Transverse colon (tissue), 4 donors: ENCODE results near the gene ERC2. TPM values are rescaled to one million over a fixed set of nuclear protein-coding genes. Genes with fewer than 3 reads are reported as not detected.

Experiments used
- DNase-seq: peaks from one replicate; pipeline ENCODE4 v3.0.0-alpha.2; 2019
- H3K27ac ChIP-seq, 4 donors: fragments of 200-600 bp; sonication (generic); 2 replicates each; pipeline ENCODE4 v1.5.1; 2016 to 2018; ENCODE audit warnings: inconsistent platforms in 4 of 4
- H3K27me3 ChIP-seq: fragments of 200-600 bp; sonication (generic); 2 replicates; pipeline ENCODE4 v1.5.1; 2017; ENCODE audit warnings: inconsistent platforms
- H3K36me3 ChIP-seq, 4 donors: fragments of 200-600 bp; sonication (generic); 2 replicates each; pipeline ENCODE4 v1.5.1; 2017 to 2019; ENCODE audit warnings: inconsistent platforms in 4 of 4
- H3K4me1 ChIP-seq, 4 donors: fragments of 200-600 bp; sonication (generic); 2 replicates each; pipeline ENCODE4 v1.5.1; 2017 to 2020; ENCODE audit warnings: inconsistent platforms in 4 of 4
- H3K4me3 ChIP-seq, 4 donors: fragments of 200-600 bp; sonication (generic); 1 replicate in 1 of 4; 2 replicates in 3 of 4; pipeline versions ENCODE4 v1.5.1 to v1.6.1; 2017 to 2019; ENCODE audit warnings: inconsistent platforms in 4 of 4
- H3K9me3 ChIP-seq, 2 donors: fragments of 200-600 bp; sonication (generic); 2 replicates each; pipeline ENCODE4 v1.5.1; 2017 to 2019; ENCODE audit warnings: inconsistent platforms in 2 of 2
- EP300 ChIP-seq: sonication (generic); formaldehyde crosslinking; IDR thresholded peaks from one replicate; pipeline ENCODE4 v1.6.1; 2017; ENCODE audit warnings: antibody characterized with exemption, low read depth
- POLR2A ChIP-seq: fragments of 450-650 bp; IDR thresholded peaks from one replicate; pipeline ENCODE4 v1.6.1; 2016; ENCODE audit warnings: antibody characterized with exemption, mild to moderate bottlenecking, moderate library complexity
- POLR2AphosphoS5 ChIP-seq, 3 donors: sonication (generic); formaldehyde crosslinking; IDR thresholded peaks; one replicate each; pipeline ENCODE4 v1.6.1; 2016; ENCODE audit warnings: antibody characterized with exemption in 3 of 3
- WGBS, 2 donors: methylation state at CpG; one replicate each; pipeline ENCODE4 v1.1.5; 2018; ENCODE audit warnings: low coverage in 1 of 2; 5-methylcytosine and 5-hydroxymethylcytosine counted together
- in situ Hi-C, 4 donors: fragments of 200-750 bp; cut with MboI; loops; one replicate each; pipeline versions ENCODE4 v1.15.0 to v1.15.1; 2017; ENCODE audit warnings: low sequenced_read_pairs in 3 of 4, low pct_ligation_motif_present in 1 of 4, low pct_unique_long_range_greater_than_20kb in 1 of 4
- intact Hi-C: fragments of 100-400 bp; cut with DNase I; formaldehyde crosslinking; loops from one replicate; pipeline ENCODE4 v1.15.1; 2023; ENCODE audit warnings: low total_unique reads
- total RNA-seq, 4 donors: library from RNA; depleted of rRNA; stranded (reverse); fragments of >200 nt; gene quantifications; one replicate each; pipeline ENCODE4 v1.1.0, GENCODE V29; 2016
- TF ChIP-seq, protein P1 (sequence below), 5 experiments: fragments of 200-600 bp in 3 of 5; fragments of 450-650 bp in 2 of 5; sonication (generic) in 3 of 5; IDR thresholded peaks; 1 replicate in 2 of 5; 2 replicates in 3 of 5; pipeline ENCODE4 v1.5.1; 2016 to 2017; ENCODE audit warnings: antibody characterized with exemption in 5 of 5, inconsistent platforms in 3 of 5, mild to moderate bottlenecking in 2 of 5, moderate library complexity in 1 of 5

The ERC2 gene
- total RNA-seq, 4 donors from 2014 or later = 0.41 to 1.3 TPM; not detected in 2

DNA sequence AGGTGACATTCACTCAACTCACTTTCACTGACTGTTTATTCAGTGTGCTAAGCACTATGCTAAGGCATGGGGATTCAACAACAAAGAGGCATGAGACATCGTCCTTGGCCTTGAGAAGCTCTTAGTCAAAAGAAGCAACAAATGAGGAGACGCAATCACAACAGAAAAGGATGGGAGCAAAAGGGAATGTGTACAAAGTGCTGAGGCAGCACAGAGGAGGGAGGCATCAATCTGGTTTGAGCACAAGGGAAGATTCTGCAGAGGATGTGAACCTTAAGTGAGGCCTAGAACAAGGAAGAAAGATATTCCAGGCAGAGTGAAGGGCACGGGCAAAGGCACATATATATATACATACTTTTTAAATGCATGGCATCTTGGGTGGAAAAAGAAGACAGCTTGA lies 151.3 kb downstream of the ERC2 start:
- WGBS, 2 donors = 87 to 89% methylated on average over 3 of the region's 3 CpGs
- in situ Hi-C loops = no loop called here

DNA sequence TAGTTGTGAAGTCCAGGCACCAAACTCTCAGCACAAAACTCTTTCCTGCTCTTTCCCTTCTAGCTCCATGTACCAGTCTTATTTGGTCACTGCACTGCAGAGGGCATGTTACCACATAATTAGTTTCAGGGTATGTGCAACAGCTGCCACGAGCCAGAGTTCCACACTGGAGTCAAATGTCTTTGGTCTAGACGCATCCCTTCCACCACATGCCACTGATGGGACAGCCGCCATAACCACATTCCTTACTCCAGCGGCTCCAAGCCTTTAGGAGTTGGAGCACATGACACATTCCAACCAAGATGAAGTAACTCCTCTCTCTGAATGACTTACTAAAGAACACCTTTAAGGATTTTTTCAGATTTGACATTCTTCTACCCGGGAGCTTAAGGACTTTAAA lies 153.4 kb downstream of the ERC2 start:
- Histone ChIP-seq H3K4me1 (no peaks in the 10 kb centered on the region), H3K36me3 (no peaks in the 10 kb centered on the region), H3K9me3 (no peaks in the 10 kb centered on the region), H3K4me3 (no peak overlapping the region), H3K27me3 (no peaks in the 10 kb centered on the region), H3K27ac (no peak overlapping the region)
- TF ChIP-seq, protein P1, sequence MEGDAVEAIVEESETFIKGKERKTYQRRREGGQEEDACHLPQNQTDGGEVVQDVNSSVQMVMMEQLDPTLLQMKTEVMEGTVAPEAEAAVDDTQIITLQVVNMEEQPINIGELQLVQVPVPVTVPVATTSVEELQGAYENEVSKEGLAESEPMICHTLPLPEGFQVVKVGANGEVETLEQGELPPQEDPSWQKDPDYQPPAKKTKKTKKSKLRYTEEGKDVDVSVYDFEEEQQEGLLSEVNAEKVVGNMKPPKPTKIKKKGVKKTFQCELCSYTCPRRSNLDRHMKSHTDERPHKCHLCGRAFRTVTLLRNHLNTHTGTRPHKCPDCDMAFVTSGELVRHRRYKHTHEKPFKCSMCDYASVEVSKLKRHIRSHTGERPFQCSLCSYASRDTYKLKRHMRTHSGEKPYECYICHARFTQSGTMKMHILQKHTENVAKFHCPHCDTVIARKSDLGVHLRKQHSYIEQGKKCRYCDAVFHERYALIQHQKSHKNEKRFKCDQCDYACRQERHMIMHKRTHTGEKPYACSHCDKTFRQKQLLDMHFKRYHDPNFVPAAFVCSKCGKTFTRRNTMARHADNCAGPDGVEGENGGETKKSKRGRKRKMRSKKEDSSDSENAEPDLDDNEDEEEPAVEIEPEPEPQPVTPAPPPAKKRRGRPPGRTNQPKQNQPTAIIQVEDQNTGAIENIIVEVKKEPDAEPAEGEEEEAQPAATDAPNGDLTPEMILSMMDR (IDR thresholded peaks at IDR 0.05) = no peak
- no peak for TF ChIP-seq EP300
- no peak for TF ChIP-seq POLR2AphosphoS5 (IDR thresholded peaks at IDR 0.05)
- TF ChIP-seq POLR2A = no peak
- no peak for DNase-seq
- WGBS, 2 donors = 72 to 75% methylated on average over 4 to 5 of the region's 5 CpGs
- intact Hi-C loops = no loop called here
- in situ Hi-C loops = no loop called here

More for the DNA sequence above, 151.3 kb downstream of the ERC2 start:
- no peak overlapping the region for H3K4me3 ChIP-seq
- no peaks in the 10 kb centered on the region for H3K4me1 ChIP-seq
- no peaks in the 10 kb centered on the region for H3K36me3 ChIP-seq
- H3K9me3 ChIP-seq = no peaks in the 10 kb centered on the region
- no peak for DNase-seq
- intact Hi-C loops = no loop called here
- H3K27me3 ChIP-seq = no peaks in the 10 kb centered on the region
- H3K27ac ChIP-seq = no peak overlapping the region
- TF ChIP-seq EP300 (no peak), POLR2A (no peak), POLR2AphosphoS5 (IDR thresholded peaks at IDR 0.05) (no peak)
- TF ChIP-seq, protein P1 (IDR thresholded peaks at IDR 0.05) = no peak

DNA sequence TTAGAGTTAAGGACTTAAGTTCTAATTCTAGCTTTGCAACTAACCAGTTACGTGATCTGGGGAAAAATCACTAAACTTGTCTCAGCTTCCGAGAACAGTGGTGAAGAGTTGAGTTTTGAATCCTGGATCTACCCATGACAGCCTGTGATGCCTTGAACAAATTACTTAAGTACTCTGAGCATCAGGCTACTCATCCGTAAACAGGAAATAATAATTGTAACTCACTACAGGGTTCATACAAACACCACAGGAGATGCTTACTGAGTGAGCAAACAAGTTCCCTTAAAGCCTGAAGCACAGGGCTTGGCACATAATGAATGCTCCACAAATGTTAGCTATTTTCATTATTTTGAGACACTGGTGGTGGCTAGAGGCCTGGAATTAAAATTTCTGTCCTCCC lies 158.8 kb downstream of the ERC2 start:
- DNase-seq = no peak
- in situ Hi-C loops (no loop called here), intact Hi-C loops (no loop called here)
- Histone ChIP-seq H3K4me1 (no peaks in the 10 kb centered on the region), H3K27me3 (no peaks in the 10 kb centered on the region), H3K36me3 (no peaks in the 10 kb centered on the region), H3K27ac (no peak overlapping the region), H3K4me3 (no peak overlapping the region), H3K9me3 (no peaks in the 10 kb centered on the region)
- TF ChIP-seq EP300 (no peak), POLR2A (no peak), POLR2AphosphoS5 (IDR thresholded peaks at IDR 0.05) (no peak)
- TF ChIP-seq, protein P1 (IDR thresholded peaks at IDR 0.05) = no peak
- 73% methylated on average over 3 of the region's 3 CpGs; no CpG with 5 or more reads in 1 of the 2 donors for WGBS, 2 donors

DNA sequence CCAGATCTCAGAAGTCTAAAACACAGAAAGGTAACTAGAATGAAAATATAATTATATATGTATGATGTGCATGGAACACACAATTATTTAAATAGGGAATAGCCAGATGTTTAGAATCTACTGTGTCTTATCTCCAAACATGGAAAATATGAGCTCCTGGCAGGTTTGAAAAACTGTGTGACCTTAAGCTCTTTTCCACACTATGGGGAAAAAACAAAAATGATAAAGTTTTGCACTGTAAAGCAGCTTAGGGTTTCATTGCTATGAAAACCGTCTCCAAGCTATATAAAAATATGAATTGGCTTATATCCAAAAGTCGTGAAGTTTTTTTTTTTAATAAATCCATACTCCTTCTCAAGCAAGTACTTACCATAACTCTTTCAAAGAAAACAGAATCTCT lies 159.8 kb downstream of the ERC2 start:
- Histone ChIP-seq H3K4me3 (no peak overlapping the region), H3K27ac (no peak overlapping the region), H3K4me1 (no peaks in the 10 kb centered on the region), H3K36me3 (no peaks in the 10 kb centered on the region), H3K27me3 (no peaks in the 10 kb centered on the region), H3K9me3 (no peaks in the 10 kb centered on the region)
- TF ChIP-seq, protein P1 (IDR thresholded peaks at IDR 0.05) = no peak
- no peak for DNase-seq
- intact Hi-C loops (no loop called here), in situ Hi-C loops (no loop called here)
- WGBS, 2 donors = 44 to 47% methylated on average over 2 of the region's 2 CpGs
